ENCODE data around the gene FOS.

FOS gene

DNA sequence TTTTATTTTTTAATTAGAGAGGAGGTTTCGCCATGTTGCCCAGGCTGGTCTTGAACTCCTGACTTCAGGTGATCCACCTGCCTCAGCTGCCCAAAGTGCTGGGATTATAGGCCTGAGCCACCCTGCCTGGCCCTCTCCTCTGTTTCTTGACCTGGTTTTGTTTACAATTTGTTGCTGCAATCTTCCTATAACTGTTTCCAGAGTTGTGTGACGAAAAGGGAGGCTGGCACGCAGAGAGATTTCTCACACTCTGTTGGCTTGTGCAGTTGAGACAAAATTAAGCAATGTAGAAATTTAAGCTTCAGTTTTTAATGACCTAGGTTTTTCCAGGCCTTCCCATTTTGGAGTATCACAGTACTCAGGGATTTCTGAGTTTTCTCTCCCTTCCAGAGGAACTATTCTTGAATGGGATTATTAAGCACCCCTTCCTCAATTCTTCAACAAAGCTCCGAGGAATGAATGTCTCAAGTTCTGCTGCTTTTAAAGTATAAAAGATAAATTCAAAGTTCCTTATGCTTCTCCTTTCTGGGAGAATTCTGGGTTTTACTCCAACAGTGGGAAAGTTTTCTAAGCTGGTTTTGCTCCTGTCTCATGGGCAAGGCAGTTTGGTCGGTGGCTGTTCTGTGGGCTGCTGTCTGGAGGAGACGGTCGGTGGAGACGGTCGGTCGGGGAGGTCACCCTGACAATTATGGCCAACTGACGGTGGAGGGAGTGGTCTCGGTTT, 20.4 kb upstream of the FOS start:
- H3K4me3 ChIP-seq (ENCODE audit: low read depth, low read length): peak overlapping the region; percentile 52
- ChIA-PET POLR2A (interaction anchor here (1.2 to 2.4 kb wide), 5 partner anchors 9 to 20 kb away, joined by 4 to 12 read pairs (median 5); partner anchors contain the start of gene FOS), CTCF (interaction anchor here (1.5 to 1.7 kb wide), 3 partner anchors 11 to 35 kb away, joined by 4 to 6 read pairs (median 4); no protein-coding TSS in a partner anchor)
- DNase-seq (ENCODE audit: low read depth, low spot score): no peak
- TF ChIP-seq, protein P1, sequence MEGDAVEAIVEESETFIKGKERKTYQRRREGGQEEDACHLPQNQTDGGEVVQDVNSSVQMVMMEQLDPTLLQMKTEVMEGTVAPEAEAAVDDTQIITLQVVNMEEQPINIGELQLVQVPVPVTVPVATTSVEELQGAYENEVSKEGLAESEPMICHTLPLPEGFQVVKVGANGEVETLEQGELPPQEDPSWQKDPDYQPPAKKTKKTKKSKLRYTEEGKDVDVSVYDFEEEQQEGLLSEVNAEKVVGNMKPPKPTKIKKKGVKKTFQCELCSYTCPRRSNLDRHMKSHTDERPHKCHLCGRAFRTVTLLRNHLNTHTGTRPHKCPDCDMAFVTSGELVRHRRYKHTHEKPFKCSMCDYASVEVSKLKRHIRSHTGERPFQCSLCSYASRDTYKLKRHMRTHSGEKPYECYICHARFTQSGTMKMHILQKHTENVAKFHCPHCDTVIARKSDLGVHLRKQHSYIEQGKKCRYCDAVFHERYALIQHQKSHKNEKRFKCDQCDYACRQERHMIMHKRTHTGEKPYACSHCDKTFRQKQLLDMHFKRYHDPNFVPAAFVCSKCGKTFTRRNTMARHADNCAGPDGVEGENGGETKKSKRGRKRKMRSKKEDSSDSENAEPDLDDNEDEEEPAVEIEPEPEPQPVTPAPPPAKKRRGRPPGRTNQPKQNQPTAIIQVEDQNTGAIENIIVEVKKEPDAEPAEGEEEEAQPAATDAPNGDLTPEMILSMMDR (IDR thresholded peaks at IDR 0.05; ENCODE audit: insufficient read depth, low read length, missing control alignments): no peak

DNA sequence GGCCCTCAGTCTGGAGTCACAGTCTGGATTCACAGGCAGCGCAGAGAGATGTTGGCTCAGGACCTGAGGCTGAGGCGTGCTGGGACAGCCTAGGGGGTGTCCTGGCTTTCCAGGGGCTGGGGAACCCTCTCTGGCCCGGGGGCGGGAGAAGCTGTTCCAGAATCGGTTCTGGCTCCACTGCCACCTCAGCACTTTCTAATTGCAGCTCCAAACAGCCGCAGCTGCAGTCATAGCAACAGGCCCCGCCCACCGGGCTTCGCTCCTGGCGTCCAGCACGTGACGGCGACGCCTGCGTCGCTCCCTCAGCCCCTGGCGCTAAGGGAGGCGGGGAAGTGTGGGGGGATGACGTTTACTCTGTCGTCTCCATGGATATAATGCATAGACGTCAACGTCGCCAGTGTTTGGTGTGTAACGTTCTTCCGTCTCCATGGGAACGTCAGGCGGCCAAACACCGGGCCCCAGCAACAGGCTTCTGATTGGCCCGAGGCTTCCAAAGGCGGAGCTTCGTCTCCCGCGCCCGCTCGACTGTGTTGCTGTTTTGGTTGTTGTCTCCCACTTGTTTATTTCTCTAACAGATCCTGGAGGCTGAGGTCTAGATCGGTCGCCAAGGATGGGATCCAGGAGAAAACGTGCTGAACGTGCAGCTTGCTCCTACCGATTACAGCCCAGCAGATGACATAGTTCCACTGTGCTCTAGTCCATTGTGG, 19.7 kb upstream of the FOS start:
- peak overlapping the region; percentile 57 for H3K4me3 ChIP-seq (ENCODE audit: low read depth, low read length)

DNA sequence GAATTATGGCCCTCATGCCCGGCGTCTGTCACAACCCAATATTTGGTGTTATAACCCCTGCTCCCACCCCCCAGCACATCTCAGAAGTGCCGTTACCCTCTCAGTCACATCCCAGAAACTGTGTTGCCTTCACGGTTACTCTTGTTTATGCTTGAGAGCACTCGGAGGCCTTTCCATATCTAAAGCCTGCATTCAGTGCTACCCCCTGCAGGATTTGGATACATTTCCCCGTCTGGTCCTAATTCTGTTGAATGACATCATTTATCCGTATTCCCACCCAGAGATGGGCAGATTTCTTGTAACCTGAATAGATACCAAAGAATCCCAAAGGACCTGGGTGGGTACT, 19.1 kb upstream of the FOS start:
- DNase-seq (ENCODE audit: low read depth, low spot score): no peak
- POLR2A ChIA-PET: interaction anchor here (1.0 to 2.4 kb wide), 4 partner anchors 14 to 22 kb away, joined by 3 to 12 read pairs (median 6); partner anchors contain the start of gene FOS
- TF ChIP-seq, protein P1 (IDR thresholded peaks at IDR 0.05; ENCODE audit: insufficient read depth, low read length, missing control alignments): peak; percentile 4
- peak overlapping the region; percentile 57 for H3K4me3 ChIP-seq (ENCODE audit: low read depth, low read length)
- CTCF ChIA-PET: interaction anchor here (1.1 to 1.7 kb wide), 4 partner anchors 9 to 128 kb away, joined by 4 to 6 read pairs (median 4); no protein-coding TSS in a partner anchor

More for the DNA sequence above, 19.7 kb upstream of the FOS start:
- TF ChIP-seq, protein P1 (IDR thresholded peaks at IDR 0.05; ENCODE audit: insufficient read depth, low read length, missing control alignments): no peak
- peak; percentile 98 for DNase-seq (ENCODE audit: low read depth, low spot score)
- CTCF ChIA-PET: interaction anchor here (0.6 to 1.7 kb wide), 6 partner anchors 10 to 127 kb away, joined by 3 to 6 read pairs (median 4); no protein-coding TSS in a partner anchor
- POLR2A ChIA-PET: interaction anchor here (1.0 to 2.4 kb wide), 6 partner anchors 8 to 22 kb away, joined by 3 to 12 read pairs (median 4); partner anchors contain the start of gene FOS

DNA sequence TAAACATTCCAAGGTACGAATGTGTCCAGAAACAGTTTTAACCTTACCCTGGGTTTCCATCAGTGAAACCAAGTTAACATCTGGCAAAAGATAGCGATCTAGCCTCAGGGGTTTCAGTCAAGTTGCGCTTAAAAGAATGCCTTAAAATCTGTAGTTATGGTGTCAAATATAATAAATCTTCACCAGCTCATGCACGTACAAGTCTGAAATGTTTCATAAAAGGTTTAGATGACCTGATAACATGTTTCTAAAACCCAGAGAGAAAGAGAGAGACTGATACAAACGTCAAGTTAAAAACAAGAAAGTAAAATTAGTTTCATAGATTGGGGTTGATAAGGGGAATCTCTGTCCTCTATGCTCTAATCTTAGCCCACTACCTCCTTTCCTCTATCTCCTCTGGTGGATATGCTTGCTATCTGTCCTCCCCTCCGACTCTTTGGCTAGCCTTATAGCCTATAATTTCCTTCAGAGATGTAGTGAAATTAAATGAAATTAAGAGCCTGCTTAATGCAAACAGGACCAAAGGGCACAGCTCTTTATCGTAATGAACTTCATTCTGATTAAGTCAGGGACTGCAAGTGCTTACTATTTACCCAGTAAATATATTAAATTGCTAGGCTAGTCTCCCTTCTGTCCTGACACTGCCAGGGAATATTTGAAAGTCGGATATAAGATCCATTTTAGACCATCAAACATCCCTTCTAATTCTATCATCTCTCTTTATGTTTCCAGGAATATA, 18.4 kb upstream of the FOS start:
- POLR2A ChIA-PET: interaction anchor here (1.9 to 2.4 kb wide), 2 partner anchors 13 to 19 kb away, joined by 5 to 12 read pairs; partner anchors contain the start of gene FOS
- no peak overlapping the region for H3K4me3 ChIP-seq (ENCODE audit: low read depth, low read length)
- TF ChIP-seq, protein P1 (IDR thresholded peaks at IDR 0.05; ENCODE audit: insufficient read depth, low read length, missing control alignments): no peak
- no peak for DNase-seq (ENCODE audit: low read depth, low spot score)
- CTCF ChIA-PET: no interaction called here

- no peak for DNase-seq (ENCODE audit: low read depth, low spot score)
- ChIA-PET CTCF (no interaction called here), POLR2A (no interaction called here)
- no peak overlapping the region for H3K4me3 ChIP-seq (ENCODE audit: low read depth, low read length)
- TF ChIP-seq, protein P1 (IDR thresholded peaks at IDR 0.05; ENCODE audit: insufficient read depth, low read length, missing control alignments): no peak
Measured at GRCh38 chr14:75261820-75262219, 16.8 kb upstream of the FOS start.

Measured in AG04449 (cell line).